GM21528 (cell line): ENCODE data around the gene ITPK1.
"Not testable (repeated sequence)": the region's sequence is repeated elsewhere in the genome, so short reads cannot be mapped to it uniquely, and the experiment has no call there.

ENCODE experiments used
- ATAC-seq: cut with Tn5 transposase; IDR thresholded peaks from one replicate; pipeline ENCODE4 v1.9.1; 2021; ENCODE audit warnings: mild to moderate bottlenecking, moderate library complexity; ENCODE audit not compliant: unreplicated experiment, low FRiP score

ITPK1 gene

GRCh38 chr14:93132472-93133065, 16.8 kb upstream of the ITPK1 start:
- no peak for ATAC-seq

GRCh38 chr14:93131257-93131820, 15.6 kb upstream of the ITPK1 start:
- not testable (repeated sequence) for ATAC-seq

GRCh38 chr14:93128725-93129459, 13.2 kb upstream of the ITPK1 start:
- ATAC-seq, result no peak

GRCh38 chr14:93126111-93126510, 10.4 kb upstream of the ITPK1 start:
- no peak for ATAC-seq

- ATAC-seq, result no peak
Measured at GRCh38 chr14:93122826-93123225, 7.1 kb upstream of the ITPK1 start.

GRCh38 chr14:93121030-93121834, 5.5 kb upstream of the ITPK1 start:
- ATAC-seq, result no peak

- no peak for ATAC-seq
Measured at GRCh38 chr14:93120517-93120916, 4.8 kb upstream of the ITPK1 start.

GRCh38 chr14:93116676-93117200, 1.0 kb upstream of the ITPK1 start:
- ATAC-seq, result no peak

- peak; percentile 63 for ATAC-seq
Measured at GRCh38 chr14:93115069-93115820, 480 bp downstream of the ITPK1 start.

GRCh38 chr14:93114713-93115068, 1.0 kb downstream of the ITPK1 start:
- peak; percentile 3 for ATAC-seq

GRCh38 chr14:93114068-93114710, 1.5 kb downstream of the ITPK1 start:
- ATAC-seq, result no peak

- no peak for ATAC-seq
Measured at GRCh38 chr14:93113678-93114067, 2.1 kb downstream of the ITPK1 start.

- no peak for ATAC-seq
Measured at GRCh38 chr14:93112891-93113677, 2.6 kb downstream of the ITPK1 start.

GRCh38 chr14:93111541-93111940, 4.2 kb downstream of the ITPK1 start:
- ATAC-seq, result not testable (repeated sequence)

- no peak for ATAC-seq
Measured at GRCh38 chr14:93110856-93111419, 4.8 kb downstream of the ITPK1 start.

- ATAC-seq, result no peak
Measured at GRCh38 chr14:93109572-93110481, 5.9 kb downstream of the ITPK1 start.

- ATAC-seq, result no peak
Measured at GRCh38 chr14:93108105-93108504, 7.6 kb downstream of the ITPK1 start.

GRCh38 chr14:93107453-93107852, 8.3 kb downstream of the ITPK1 start:
- ATAC-seq, result no peak
